Endothelial cell of umbilical vein (primary cell): Measurements from ENCODE around the gene LTA4H. TPM values are rescaled to one million over a fixed set of nuclear protein-coding genes. Genes with fewer than 3 reads are reported as not detected.

ENCODE experiments used
- BruUV-seq: library from RNA; stranded (reverse); fragments of 400-500 nt; replicated peaks from 2 replicates; lab custom pipeline; 2021; lab: Mats Ljungman, UMichigan
- CTCF ChIA-PET: fragments of 300-600, 350-600 bp; sonication (Branson Sonifier 250); formaldehyde crosslinking; loops from one replicate; lab custom pipeline; 2021; ENCODE audit warnings: antibody characterized with exemption, inconsistent platforms; lab: Charles Lee
- POLR2A ChIA-PET: fragments of 300-600, 350-600 bp; sonication (Branson Sonifier 250); formaldehyde crosslinking; loops from one replicate; lab custom pipeline; 2021; ENCODE audit warnings: antibody characterized with exemption, inconsistent platforms; lab: Charles Lee
- DNase-seq: peaks from one replicate; pipeline ENCODE4 v3.0.0-alpha.2; 2011; ENCODE audit warnings: low read depth, low spot score
- FAIRE-seq: peaks from 2 replicates; lab custom pipeline; 2011; peaks lifted over from hg19 to GRCh38; lab: Jason Lieb, UNC
- H2AFZ ChIP-seq: 2 replicates; pipeline ENCODE4 v1.6.0; 2012; ENCODE audit warnings: low read depth, low read length, control low read depth, inconsistent platforms
- H3K27ac ChIP-seq: 2 replicates; pipeline ENCODE4 v1.5.1; 2011; ENCODE audit warnings: low read depth, mild to moderate bottlenecking, control low read depth, low read length, moderate library complexity; ENCODE audit not compliant: insufficient read depth
- H3K27me3 ChIP-seq, 2 experiments: 2 replicates each; pipeline versions ENCODE4 v1.6.0 to v1.6.1; 2011; ENCODE audit warnings: low read length in 2 of 2, mixed read lengths in 1 of 2; ENCODE audit not compliant: control insufficient read depth in 2 of 2, insufficient read depth in 2 of 2
- H3K36me3 ChIP-seq, 2 experiments: 2 replicates in 1 of 2; 3 replicates in 1 of 2; pipeline ENCODE4 v1.5.1; 2011; ENCODE audit warnings: low read length in 2 of 2, mild to moderate bottlenecking in 1 of 2, moderate library complexity in 1 of 2; ENCODE audit not compliant: control insufficient read depth in 2 of 2, insufficient read depth in 2 of 2; ENCODE audit errors: extremely low read depth in 1 of 2
- H3K4me1 ChIP-seq: 3 replicates; pipeline ENCODE4 v1.5.1; 2011; ENCODE audit warnings: mild to moderate bottlenecking, low read length; ENCODE audit not compliant: control insufficient read depth, insufficient read depth; ENCODE audit errors: extremely low read depth
- H3K4me2 ChIP-seq: 2 replicates; pipeline ENCODE4 v1.6.1; 2011; ENCODE audit warnings: low read length, control low read depth, mixed read lengths; ENCODE audit not compliant: insufficient read depth
- H3K4me3 ChIP-seq, 3 experiments: fragments of 200-600 bp in 1 of 3; sonication (generic), shearing (Covaris generic) in 1 of 3; replicated peaks in 1 of 3; 2 replicates each; pipeline ENCODE4 v1.5.1; 2011 to 2016; ENCODE audit warnings: control low read depth in 3 of 3, low read length in 3 of 3, mild to moderate bottlenecking in 2 of 3, inconsistent platforms in 1 of 3, low read depth in 1 of 3, moderate library complexity in 1 of 3; ENCODE audit not compliant: insufficient read depth in 1 of 3
- H3K79me2 ChIP-seq: 2 replicates; pipeline ENCODE4 v1.6.0; 2012; ENCODE audit warnings: low read length, inconsistent platforms; ENCODE audit not compliant: control insufficient read depth, insufficient read depth
- H3K9ac ChIP-seq: replicated peaks from 2 replicates; pipeline ENCODE3; 2011; ENCODE audit warnings: low read length, control low read depth; ENCODE audit not compliant: insufficient read depth; ENCODE audit errors: extremely low read depth
- H3K9me1 ChIP-seq: replicated peaks from 3 replicates; pipeline ENCODE4 v1.6.0; 2011; ENCODE audit warnings: mild to moderate bottlenecking, low read length; ENCODE audit not compliant: control insufficient read depth, insufficient read depth; ENCODE audit errors: extremely low read depth
- H3K9me3 ChIP-seq: replicated peaks from 2 replicates; pipeline ENCODE4 v1.5.1; 2012; ENCODE audit warnings: low read length, inconsistent platforms; ENCODE audit not compliant: control insufficient read depth, insufficient read depth
- H4K20me1 ChIP-seq: replicated peaks from 2 replicates; pipeline ENCODE3; 2011; ENCODE audit warnings: mild to moderate bottlenecking, low read length; ENCODE audit not compliant: control insufficient read depth, insufficient read depth; ENCODE audit errors: extremely low read depth
- CTCF ChIP-seq, 2 donors: IDR thresholded peaks; 1 replicate in 1 of 2; 2 replicates in 1 of 2; pipeline ENCODE4 v1.5.1; 2011; ENCODE audit warnings: low read length in 2 of 2, mild to moderate bottlenecking in 2 of 2, moderate library complexity in 2 of 2, control low read depth in 1 of 2, inconsistent platforms in 1 of 2, low read depth in 1 of 2; ENCODE audit not compliant: insufficient read depth in 1 of 2; ENCODE audit errors: extremely low read depth in 1 of 2
- EZH2 ChIP-seq: IDR thresholded peaks from 2 replicates; pipeline ENCODE4 v1.6.1; 2012; ENCODE audit warnings: borderline replicate concordance, low read depth, mild to moderate bottlenecking, moderate library complexity, low read length, inconsistent platforms; ENCODE audit not compliant: severe bottlenecking
- FOS ChIP-seq: IDR thresholded peaks from 2 replicates; pipeline ENCODE4 v1.6.1; 2011; ENCODE audit warnings: mild to moderate bottlenecking, low read length, moderate library complexity, borderline replicate concordance; ENCODE audit not compliant: insufficient read depth
- GATA2 ChIP-seq: IDR thresholded peaks from 2 replicates; pipeline ENCODE4 v1.7.0; 2011; ENCODE audit warnings: low read depth, mild to moderate bottlenecking, moderate library complexity, mixed read lengths, low read length; ENCODE audit not compliant: insufficient read length, insufficient read depth
- JUN ChIP-seq: IDR thresholded peaks from 2 replicates; pipeline ENCODE4 v1.6.1; 2011; ENCODE audit warnings: borderline replicate concordance, low read depth; ENCODE audit not compliant: insufficient read length, insufficient read depth
- MAX ChIP-seq: IDR thresholded peaks from 2 replicates; pipeline ENCODE4 v1.6.1; 2011; ENCODE audit not compliant: insufficient read depth, insufficient read length
- MYC ChIP-seq: IDR thresholded peaks from one replicate; pipeline ENCODE4 v1.6.1; 2011; ENCODE audit warnings: mild to moderate bottlenecking, low read depth, low read length
- POLR2A ChIP-seq: IDR thresholded peaks from 2 replicates; pipeline ENCODE4 v1.6.1; 2012; ENCODE audit warnings: low read depth, mild to moderate bottlenecking, control low read depth, low read length
- POLR2AphosphoS5 ChIP-seq: IDR thresholded peaks from 2 replicates; pipeline ENCODE4 v1.6.1; 2012; ENCODE audit warnings: low read depth, mild to moderate bottlenecking, control low read depth, low read length, moderate library complexity; ENCODE audit not compliant: insufficient read depth
- dilution Hi-C: fragments of 300-500 bp; cut with MboI; formaldehyde crosslinking; loops from one replicate; pipeline ENCODE4 v1.15.0; 2019; ENCODE audit warnings: low sequenced_read_pairs; ENCODE audit not compliant: extremely low pct_ligation_motif_present
- intact Hi-C: fragments of 100-400 bp; cut with micrococcal nuclease; formaldehyde crosslinking; loops from one replicate; pipeline ENCODE4 v1.10.0; 2022
- polyA plus RNA-seq, 4 experiments: library from polyadenylated mRNA; depleted of rRNA in 3 of 4; stranded (reverse) in 3 of 4; unstranded in 1 of 4; fragments of >200 nt; gene quantifications; 2 replicates each; pipeline versions ENCODE4 v1.2.1 to v1.2.3, GENCODE V29; 2011 to 2012; ENCODE audit warnings: missing spikeins in 1 of 4
- total RNA-seq: library from RNA; stranded (reverse); gene quantifications from 2 replicates; pipeline ENCODE4 v1.2.3, GENCODE V29; 2021

LTA4H gene
- total and polyA plus RNA-seq, 2 donors (not counting 3 experiments of a cell fraction or from before 2014, with no cell fraction given): 77.1 to 85.2 TPM

GRCh38 chr12:95978351-95978750 is 57.0 kb downstream of the LTA4H start:
- no peaks in the 10 kb centered on the region for H4K20me1 ChIP-seq
- TF ChIP-seq FOS: no peak
- TF ChIP-seq MYC: no peak
- no peak for TF ChIP-seq MAX
- no peak for TF ChIP-seq GATA2
- TF ChIP-seq CTCF (IDR thresholded peaks at IDR 0.05; ENCODE audit: extremely low read depth in 1 of 2, insufficient read depth in 1 of 2, low read depth in 1 of 2, low read length in 2 of 2): no peak
- no peak for TF ChIP-seq EZH2
- TF ChIP-seq JUN: no peak
- TF ChIP-seq POLR2A: no peak
- no peak for TF ChIP-seq POLR2AphosphoS5
- H2AFZ ChIP-seq: no peak overlapping the region
- H3K9me1 ChIP-seq: no peaks in the 10 kb centered on the region
- no peak overlapping the region for H3K4me3 ChIP-seq
- ChIA-PET CTCF (no interaction called here), POLR2A (no interaction called here)
- no peaks in the 10 kb centered on the region for H3K4me1 ChIP-seq
- FAIRE-seq (no peak), DNase-seq (no peak)
- no peaks in the 10 kb centered on the region for H3K79me2 ChIP-seq
- no peaks in the 10 kb centered on the region for H3K36me3 ChIP-seq
- no TSS peak for BruUV-seq
- dilution Hi-C loops: no loop called here
- H3K9ac ChIP-seq: no peak overlapping the region
- intact Hi-C loops: no loop called here
- peaks cover 4 to 14% of the 10 kb centered on the region in 2 experiments for H3K27me3 ChIP-seq
- H3K27ac ChIP-seq: no peak overlapping the region
- no peaks in the 10 kb centered on the region for H3K9me3 ChIP-seq
- H3K4me2 ChIP-seq: no peak overlapping the region
